Measurements from ENCODE around the gene ST6GAL1. TPM values are rescaled to one million over a fixed set of nuclear protein-coding genes. Genes with fewer than 3 reads are reported as not detected.
A peak's percentile ranks its signal among the peaks of the same experiment; 100 is the strongest.
"Not testable (repeated sequence)": the region's sequence is repeated elsewhere in the genome, so short reads cannot be mapped to it uniquely, and the experiment has no call there.

The ST6GAL1 gene
- total and polyA plus RNA-seq, 7 experiments from 2014 or later, result 115 to 313 (median 214) TPM

- ATAC-seq; H3K27ac ChIP-seq (ENCODE audit: low read depth, low read length); H3K4me3 ChIP-seq (ENCODE audit: low read length); H3K4me3 Mint-ChIP-seq; POLR2A ChIA-PET; intact Hi-C loops (cut with micrococcal nuclease); H3K27me3 ChIP-seq (ENCODE audit: control insufficient read depth in 2 of 2, insufficient read depth in 2 of 2, low read length in 2 of 2); H3K27me3 Mint-ChIP-seq; H3K36me3 ChIP-seq (ENCODE audit: control insufficient read depth in 2 of 3, insufficient read depth in 3 of 3, low read length in 3 of 3); DNase-seq: not testable (repeated sequence)
- H3K27ac Mint-ChIP-seq, result peak overlapping the region in 3 of 9 donors; percentile 22 to 85 (median 67)
- CTCF ChIA-PET, result interaction anchor here (0.7 kb wide), 1 partner anchor 11 kb away, joined by 3 read pairs; no protein-coding TSS in a partner anchor
- H3K9me3 Mint-ChIP-seq, result peaks cover 22 to 62% (median 50%) of the 10 kb centered on the region in 11 donors
- H3K4me1 Mint-ChIP-seq, result peaks cover 8 to 52% (median 42%) of the 10 kb centered on the region in 7 donors
- peaks cover 14 to 16% of the 10 kb centered on the region in 2 donors for H3K4me1 ChIP-seq (ENCODE audit: control insufficient read depth in 2 of 2, insufficient read depth in 2 of 2, low read length in 2 of 2)
- peaks cover 32 to 72% (median 38%) of the 10 kb centered on the region in 5 donors for H3K36me3 Mint-ChIP-seq
- peaks cover 0 to 14% (median 5%) of the 10 kb centered on the region in 3 experiments for H3K9me3 ChIP-seq (ENCODE audit: control insufficient read depth in 2 of 3, low read length in 3 of 3)
Measured at GRCh38 chr3:186903676-186904075, 26.6 kb upstream of the ST6GAL1 start.

GRCh38 chr3:186907075-186907474 lies 23.3 kb upstream of the ST6GAL1 start:
- H3K9me3 ChIP-seq (ENCODE audit: control insufficient read depth in 2 of 3, low read length in 3 of 3), result peaks cover 0 to 14% (median 5%) of the 10 kb centered on the region in 3 experiments
- DNase-seq; intact Hi-C loops (cut with micrococcal nuclease): not testable (repeated sequence)

GRCh38 chr3:186909078-186909853 lies 21.1 kb upstream of the ST6GAL1 start:
- peaks cover 17 to 48% (median 37%) of the 10 kb centered on the region in 7 donors for H3K4me1 Mint-ChIP-seq
- peak overlapping the region; percentile 88 to 94 (median 91) for H3K27ac Mint-ChIP-seq
- H3K27me3 ChIP-seq (ENCODE audit: control insufficient read depth in 2 of 2, insufficient read depth in 2 of 2, low read length in 2 of 2), result no peaks in the 10 kb centered on the region
- intact Hi-C loops (cut with micrococcal nuclease), result loop anchor here (1.0 to 2.0 kb wide), 5 partner anchors 14 to 230 kb away; partner anchors contain the start of gene RPL39L (in 1 of the 2)
- peak; percentile 40 to 86 (median 78) for DNase-seq
- H3K36me3 ChIP-seq (ENCODE audit: control insufficient read depth in 2 of 3, insufficient read depth in 3 of 3, low read length in 3 of 3), result no peaks in the 10 kb centered on the region
- ATAC-seq, result peak; percentile 86
- peak overlapping the region; percentile 66 for H3K27ac ChIP-seq (ENCODE audit: low read depth, low read length)
- peaks cover 0 to 10% (median 5%) of the 10 kb centered on the region in 3 experiments for H3K9me3 ChIP-seq (ENCODE audit: control insufficient read depth in 2 of 3, low read length in 3 of 3)
- H3K27me3 Mint-ChIP-seq, result no peaks in the 10 kb centered on the region
- POLR2A ChIA-PET, result interaction anchor here (0.7 to 6.1 kb wide), 28 partner anchors 8 to 230 kb away, joined by 3 to 74 read pairs (median 5); partner anchors contain the start of genes EIF4A2, RPL39L and ST6GAL1
- CTCF ChIA-PET, result interaction anchor here (1.4 to 3.6 kb wide), 4 partner anchors 11 to 60 kb away, joined by 3 to 23 read pairs (median 7); no protein-coding TSS in a partner anchor
- H3K36me3 Mint-ChIP-seq, result peaks cover 24 to 75% (median 32%) of the 10 kb centered on the region in 5 donors
- H3K9me3 Mint-ChIP-seq, result peaks cover 16 to 89% (median 50%) of the 10 kb centered on the region in 11 donors
- H3K4me3 ChIP-seq (ENCODE audit: low read length), result peak overlapping the region; percentile 48
- H3K4me3 Mint-ChIP-seq, result peak overlapping the region; percentile 61 to 78 (median 72)
- H3K4me1 ChIP-seq (ENCODE audit: control insufficient read depth in 2 of 2, insufficient read depth in 2 of 2, low read length in 2 of 2), result peaks cover 17 to 18% of the 10 kb centered on the region in 2 donors

More at GRCh38 chr3:186907075-186907474, 23.3 kb upstream of the ST6GAL1 start:
- not testable (repeated sequence) for H3K4me3 ChIP-seq (ENCODE audit: low read length); H3K27me3 Mint-ChIP-seq; H3K36me3 ChIP-seq (ENCODE audit: control insufficient read depth in 2 of 3, insufficient read depth in 3 of 3, low read length in 3 of 3); H3K27ac ChIP-seq (ENCODE audit: low read depth, low read length); ATAC-seq; H3K27me3 ChIP-seq (ENCODE audit: control insufficient read depth in 2 of 2, insufficient read depth in 2 of 2, low read length in 2 of 2)
- ChIA-PET CTCF (interaction anchor here (0.6 kb wide), 1 partner anchor 258 kb away, joined by 6 read pairs; no protein-coding TSS in a partner anchor), POLR2A (interaction anchor here (0.6 to 6.1 kb wide), 3 partner anchors 12 to 24 kb away, joined by 3 to 74 read pairs (median 3); partner anchors contain the start of gene ST6GAL1)
- Mint-ChIP-seq H3K4me1 (peaks cover 12 to 47% (median 35%) of the 10 kb centered on the region in 7 donors), H3K9me3 (peaks cover 22 to 87% (median 56%) of the 10 kb centered on the region in 11 donors), H3K27ac (peak overlapping the region in 7 of 9 donors; percentile 44 to 91 (median 88)), H3K4me3 (peak overlapping the region in 1 of 10 donors; percentile 23), H3K36me3 (peaks cover 32 to 75% (median 38%) of the 10 kb centered on the region in 5 donors)
- peaks cover 17 to 18% of the 10 kb centered on the region in 2 donors for H3K4me1 ChIP-seq (ENCODE audit: control insufficient read depth in 2 of 2, insufficient read depth in 2 of 2, low read length in 2 of 2)

DNA sequence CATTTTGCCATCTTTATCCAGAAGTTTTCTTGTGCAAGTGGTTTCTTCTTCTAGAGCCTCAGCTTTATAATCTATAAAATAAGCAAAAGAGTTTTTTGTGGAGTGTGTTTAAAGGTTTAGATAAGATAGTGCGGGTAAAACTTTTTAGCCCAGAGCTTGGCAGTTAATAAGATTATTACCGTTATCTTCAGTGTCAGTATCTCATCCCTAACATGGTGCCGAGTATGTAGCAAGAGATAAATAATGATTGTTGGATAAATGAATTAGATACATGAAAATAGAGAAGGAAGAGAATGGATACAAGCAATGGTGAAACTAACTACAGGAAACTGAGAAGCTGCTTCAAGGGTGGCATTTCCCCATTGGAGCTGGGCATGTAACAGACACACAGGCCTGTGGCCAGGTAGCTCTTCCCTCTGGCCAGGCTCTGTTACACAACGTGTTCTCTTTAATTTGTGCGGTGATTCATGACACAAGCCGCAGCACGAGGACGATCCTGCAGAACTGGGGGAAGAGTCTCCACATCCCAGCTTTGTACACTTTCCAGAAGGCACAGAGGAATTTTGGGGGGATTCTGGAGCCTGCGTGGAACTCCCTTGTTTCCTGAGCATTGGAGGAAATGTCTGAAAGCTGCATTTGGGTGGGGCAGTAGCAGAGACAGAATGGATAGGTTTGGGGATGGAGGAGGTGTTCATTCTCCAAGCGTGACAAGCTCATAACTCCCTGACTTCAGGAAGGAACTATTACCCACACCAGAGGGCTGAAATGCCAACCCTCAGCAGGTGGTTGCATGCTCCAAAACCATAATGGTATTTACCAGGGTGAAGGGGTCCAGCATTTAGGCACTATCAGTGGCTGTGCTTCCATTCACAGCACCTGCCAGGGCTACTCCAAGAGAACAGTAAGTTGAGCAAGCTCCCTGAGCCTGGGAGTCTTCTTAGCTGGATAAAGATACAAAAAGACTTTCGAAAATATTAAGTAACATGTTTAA lies 14.2 kb upstream of the ST6GAL1 start:
- Histone ChIP-seq H3K9me3 (ENCODE audit: control insufficient read depth in 2 of 3, low read length in 3 of 3) (no peaks in the 10 kb centered on the region), H3K27me3 (ENCODE audit: control insufficient read depth in 2 of 2, insufficient read depth in 2 of 2, low read length in 2 of 2) (no peaks in the 10 kb centered on the region), H3K36me3 (ENCODE audit: control insufficient read depth in 2 of 3, insufficient read depth in 3 of 3, low read length in 3 of 3) (no peaks in the 10 kb centered on the region), H3K4me1 (ENCODE audit: control insufficient read depth in 2 of 2, insufficient read depth in 2 of 2, low read length in 2 of 2) (peaks cover 9 to 24% of the 10 kb centered on the region in 2 donors), H3K4me3 (ENCODE audit: low read length) (peak overlapping the region; percentile 9), H3K27ac (ENCODE audit: low read depth, low read length) (no peak overlapping the region)
- H3K9me3 Mint-ChIP-seq, result peaks cover 0 to 43% (median 8%) of the 10 kb centered on the region in 11 donors
- H3K27ac Mint-ChIP-seq, result peak overlapping the region in 6 of 9 donors; percentile 36 to 81 (median 46)
- ATAC-seq (peak; percentile 36), DNase-seq (no peak)
- peaks cover 22 to 68% (median 56%) of the 10 kb centered on the region in 7 donors for H3K4me1 Mint-ChIP-seq
- peak overlapping the region in 7 of 10 donors; percentile 4 to 66 (median 41) for H3K4me3 Mint-ChIP-seq
- H3K27me3 Mint-ChIP-seq, result peaks cover 0 to 3% (median 0%) of the 10 kb centered on the region in 5 donors
- POLR2A ChIA-PET, result interaction anchor here (0.9 to 2.3 kb wide), 10 partner anchors 11 to 112 kb away, joined by 3 to 16 read pairs (median 4); partner anchors contain the start of gene ST6GAL1
- CTCF ChIA-PET, result interaction anchor here (0.6 to 2.2 kb wide), 4 partner anchors 16 to 91 kb away, joined by 3 to 9 read pairs (median 6); no protein-coding TSS in a partner anchor
- peaks cover 0 to 22% (median 7%) of the 10 kb centered on the region in 5 donors for H3K36me3 Mint-ChIP-seq
- intact Hi-C loops (cut with micrococcal nuclease), result loop anchor here in 1 of 2 donors (2.0 kb wide), 1 partner anchor 15 kb away; no protein-coding TSS in a partner anchor

DNA sequence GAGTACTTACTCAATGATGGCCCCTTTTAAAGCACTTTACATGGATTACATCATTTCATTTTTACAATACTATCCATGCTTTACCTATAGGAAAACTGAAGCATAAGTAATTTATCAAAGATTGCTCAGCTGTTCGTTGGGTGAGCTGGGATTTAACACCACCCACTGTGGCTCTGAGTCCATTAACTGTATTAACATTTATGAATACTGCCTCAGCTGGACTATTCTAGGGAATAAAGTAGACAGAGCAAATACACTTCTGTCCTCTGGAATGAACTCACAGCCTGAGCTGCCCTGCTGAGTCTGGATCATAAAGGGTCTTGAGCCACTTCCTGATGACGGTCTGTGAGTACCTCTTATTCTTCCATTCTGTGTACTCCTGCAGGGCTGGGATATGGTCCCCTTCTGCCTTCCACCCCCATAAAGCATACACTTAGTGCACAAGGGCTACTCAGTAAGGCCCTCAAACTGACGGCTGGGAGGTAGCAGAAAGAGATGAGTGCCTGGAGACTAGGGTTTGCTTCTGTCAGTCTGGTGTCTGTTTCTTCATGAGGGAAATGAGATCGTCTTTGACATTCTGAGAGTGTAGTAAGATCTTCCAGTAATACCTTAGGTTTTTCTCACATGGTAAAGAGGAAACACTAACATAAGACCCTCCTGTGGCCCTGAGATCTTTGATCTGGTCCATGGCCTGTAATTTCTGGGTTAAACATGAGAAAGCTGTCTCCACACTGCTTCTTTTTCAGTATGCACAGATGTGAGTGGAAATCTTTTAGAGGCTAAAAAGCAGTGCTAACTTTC lies 12.6 kb upstream of the ST6GAL1 start:
- H3K4me3 Mint-ChIP-seq, result peak overlapping the region in 2 of 10 donors; percentile 12 to 19
- H3K27ac Mint-ChIP-seq, result peak overlapping the region in 3 of 9 donors; percentile 39 to 56 (median 43)
- H3K36me3 Mint-ChIP-seq, result peaks cover 0 to 15% (median 4%) of the 10 kb centered on the region in 5 donors
- no peak for DNase-seq
- H3K27me3 Mint-ChIP-seq, result peaks cover 0 to 3% (median 0%) of the 10 kb centered on the region in 5 donors
- H3K9me3 Mint-ChIP-seq, result peaks cover 0 to 32% (median 8%) of the 10 kb centered on the region in 11 donors
- Histone ChIP-seq H3K36me3 (ENCODE audit: control insufficient read depth in 2 of 3, insufficient read depth in 3 of 3, low read length in 3 of 3) (no peaks in the 10 kb centered on the region), H3K27ac (ENCODE audit: low read depth, low read length) (no peak overlapping the region), H3K4me1 (ENCODE audit: control insufficient read depth in 2 of 2, insufficient read depth in 2 of 2, low read length in 2 of 2) (peaks cover 9 to 24% of the 10 kb centered on the region in 2 donors), H3K4me3 (ENCODE audit: low read length) (no peak overlapping the region), H3K27me3 (ENCODE audit: control insufficient read depth in 2 of 2, insufficient read depth in 2 of 2, low read length in 2 of 2) (no peaks in the 10 kb centered on the region), H3K9me3 (ENCODE audit: control insufficient read depth in 2 of 3, low read length in 3 of 3) (no peaks in the 10 kb centered on the region)
- intact Hi-C loops (cut with micrococcal nuclease), result loop anchor here in 1 of 2 donors (2.0 kb wide), 1 partner anchor 17 kb away; no protein-coding TSS in a partner anchor
- ChIA-PET CTCF (interaction anchor here (1.4 to 2.2 kb wide), 2 partner anchors 14 to 68 kb away, joined by 4 to 9 read pairs; no protein-coding TSS in a partner anchor), POLR2A (interaction anchor here (0.7 to 2.2 kb wide), 4 partner anchors 8 to 107 kb away, joined by 3 to 16 read pairs (median 4); partner anchors contain the start of gene ST6GAL1)
- ATAC-seq, result no peak
- H3K4me1 Mint-ChIP-seq, result peaks cover 18 to 69% (median 56%) of the 10 kb centered on the region in 7 donors
